NCI-H1436 treated with DMSO at 0.1 percent for 48 hours (cell line): ENCODE results near the gene PTPN13.

Source experiments
- DNase-seq: peaks from one replicate; lab custom pipeline; 2025; lab: John Stamatoyannopoulos, UW

The PTPN13 gene

GRCh38 chr4:86819561-86819960 lies 225.4 kb downstream of the PTPN13 start:
- no peak for DNase-seq

GRCh38 chr4:86821151-86821550 lies 227.0 kb downstream of the PTPN13 start:
- DNase-seq: no peak

DNA sequence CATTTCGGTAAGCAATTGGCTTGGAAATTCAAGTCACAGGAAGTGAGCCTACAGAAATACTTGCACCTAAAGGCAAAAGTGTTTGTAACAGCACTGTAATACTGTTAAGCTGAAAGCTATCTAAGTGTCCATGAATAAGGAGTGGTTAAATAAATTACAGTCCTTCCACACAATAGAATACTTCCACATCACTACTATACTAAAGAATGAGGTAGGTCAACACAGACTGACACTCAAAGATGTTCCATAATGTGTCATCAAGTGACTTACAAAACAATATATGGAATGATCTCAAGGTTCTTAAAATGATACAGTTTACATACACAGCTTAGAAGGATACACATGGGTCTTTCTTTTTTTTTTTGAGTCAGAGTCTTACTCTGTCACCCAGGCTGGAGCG lies 228.0 kb downstream of the PTPN13 start:
- no peak for DNase-seq

DNA sequence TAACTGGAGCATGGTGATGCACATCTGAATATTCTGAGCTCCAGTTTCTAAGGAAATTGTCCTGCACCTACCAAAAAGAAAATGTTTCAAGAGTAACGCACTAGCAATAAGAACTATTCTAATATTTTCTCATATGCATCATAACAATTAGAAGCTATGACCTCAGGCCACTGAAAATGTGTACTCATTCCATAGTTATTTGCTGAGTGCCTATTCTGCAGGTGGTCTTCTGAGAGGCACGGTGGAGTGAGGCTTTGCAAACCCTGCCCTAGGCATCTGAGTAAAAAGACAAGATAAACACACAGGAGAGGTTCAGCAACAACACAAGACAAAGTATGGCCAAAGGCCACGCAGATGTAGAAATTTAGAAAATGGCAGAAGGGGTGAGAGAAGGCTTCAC lies 231.4 kb downstream of the PTPN13 start:
- no peak for DNase-seq

DNA sequence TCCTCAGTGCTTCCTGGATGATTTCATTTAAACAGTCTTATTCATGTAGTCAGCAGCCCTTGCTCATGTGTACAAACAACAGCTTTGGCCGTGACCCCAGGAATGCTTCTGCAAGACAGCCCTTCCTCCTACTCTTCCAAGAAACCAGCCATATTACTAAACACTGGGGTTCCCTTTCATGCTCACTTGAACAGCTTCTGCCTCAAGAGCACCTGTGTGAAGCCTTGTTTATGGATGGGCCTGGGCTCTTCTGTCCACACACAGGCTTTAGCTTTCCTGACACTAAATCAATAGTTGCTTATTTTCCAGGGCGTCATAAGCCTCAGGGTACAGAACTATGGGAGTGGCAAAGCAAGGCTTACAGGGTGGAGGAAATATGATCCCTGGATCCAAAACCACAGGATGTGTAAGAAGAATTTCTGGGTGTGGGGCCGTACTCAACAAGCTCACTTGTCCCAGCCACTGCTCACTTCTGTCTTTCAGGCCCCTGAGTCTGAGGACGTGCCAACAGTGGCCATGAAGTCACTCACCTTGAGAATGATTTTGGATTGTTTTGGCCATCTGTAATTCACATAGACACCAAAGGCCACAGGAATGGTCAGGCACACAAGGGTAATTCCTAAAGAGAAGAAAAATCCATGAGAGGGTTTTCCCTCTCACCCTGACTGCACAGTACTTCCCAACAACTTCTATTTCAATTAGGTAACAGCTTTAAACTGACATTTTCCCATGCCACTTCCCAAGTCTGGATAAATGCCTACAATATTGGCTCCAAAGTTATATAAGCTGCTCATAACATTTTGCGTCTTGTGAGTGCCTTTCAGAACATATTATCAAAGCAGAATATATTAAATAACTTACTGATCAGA lies 237.4 kb downstream of the PTPN13 start:
- DNase-seq: no peak

GRCh38 chr4:86833615-86834014 lies 239.5 kb downstream of the PTPN13 start:
- DNase-seq: no peak

- DNase-seq: no peak
These were observed 240.8 kb downstream of the PTPN13 start for GRCh38 chr4:86834901-86835300.

DNA sequence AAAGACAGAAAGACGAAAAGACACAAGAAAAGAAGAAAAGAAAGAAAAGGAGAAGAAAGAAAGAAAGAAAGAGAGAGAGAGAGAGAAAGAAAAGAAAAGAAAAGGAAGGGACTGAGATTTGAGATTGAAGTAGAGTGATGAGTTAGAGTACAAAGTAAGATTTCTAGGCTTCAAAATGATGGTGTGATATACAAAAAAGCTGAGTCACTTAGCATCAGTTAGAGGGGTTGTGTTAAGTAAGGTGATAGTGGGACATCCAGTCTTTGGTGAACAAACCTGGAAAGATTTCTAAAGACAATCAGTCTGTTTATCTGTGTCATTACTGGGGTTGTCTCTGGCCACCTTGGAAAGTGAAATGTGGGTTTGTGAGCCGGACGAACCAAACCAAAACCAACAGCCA lies 241.6 kb downstream of the PTPN13 start:
- no peak for DNase-seq

- no peak for DNase-seq
These were observed 243.8 kb downstream of the PTPN13 start for GRCh38 chr4:86837691-86838503.

DNA sequence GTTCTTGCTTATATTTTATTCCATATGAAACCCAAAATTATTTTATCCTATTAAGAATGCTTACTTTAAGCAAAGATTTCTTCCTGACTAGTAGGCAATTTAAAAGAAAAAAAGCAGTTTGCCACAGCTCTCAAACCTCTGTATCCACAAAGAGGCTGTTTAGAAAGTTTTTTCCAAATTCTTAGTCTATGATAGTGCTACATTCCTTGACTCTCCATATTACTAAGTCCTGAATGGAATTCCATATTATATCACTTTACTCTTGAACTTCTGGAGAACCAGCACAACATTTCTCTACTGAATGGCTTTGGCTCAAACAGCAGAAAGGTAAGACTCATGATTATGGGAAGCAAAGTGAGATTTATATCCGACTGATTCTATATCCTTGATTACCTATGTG lies 246.7 kb downstream of the PTPN13 start:
- no peak for DNase-seq

DNA sequence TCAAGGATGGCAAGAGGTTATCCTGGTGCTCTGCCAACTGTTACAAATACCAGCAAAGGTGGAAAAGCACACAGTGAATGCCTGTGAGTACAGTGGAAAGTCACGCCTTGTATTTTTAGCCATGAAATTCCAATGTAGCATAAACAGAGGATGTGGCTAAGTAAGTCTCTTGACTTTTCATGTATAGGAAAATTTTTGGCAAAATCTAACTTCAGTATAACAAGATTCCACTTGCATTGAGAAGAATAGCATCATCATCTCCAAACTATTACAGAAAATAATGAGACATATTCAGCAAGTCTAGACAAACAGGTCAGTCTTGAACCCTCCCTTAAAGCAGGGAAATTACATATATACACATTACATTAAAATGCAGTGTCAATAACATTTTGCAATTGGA lies 247.2 kb downstream of the PTPN13 start:
- DNase-seq: no peak

DNA sequence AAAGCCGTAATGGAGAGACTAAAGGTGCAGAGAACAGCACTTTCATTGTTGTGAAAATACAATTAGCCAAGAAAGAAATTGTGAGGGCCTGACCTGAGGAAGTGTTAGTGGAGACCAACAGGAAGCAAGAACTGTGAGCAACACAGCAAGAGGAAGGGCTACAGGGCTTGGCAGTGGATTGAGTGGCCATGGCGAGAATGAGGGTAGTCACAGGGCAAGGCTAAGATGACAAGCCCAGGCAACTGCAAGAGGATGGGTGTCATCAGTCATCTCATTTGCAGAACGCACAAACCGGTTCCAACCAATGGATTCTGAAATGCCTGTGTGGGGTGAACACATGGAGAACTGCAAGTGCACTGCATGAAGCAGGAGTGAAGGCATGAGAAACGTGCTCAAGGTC lies 251.5 kb downstream of the PTPN13 start:
- DNase-seq: no peak

- DNase-seq: no peak
These were observed 252.8 kb downstream of the PTPN13 start for GRCh38 chr4:86846921-86847320.

DNA sequence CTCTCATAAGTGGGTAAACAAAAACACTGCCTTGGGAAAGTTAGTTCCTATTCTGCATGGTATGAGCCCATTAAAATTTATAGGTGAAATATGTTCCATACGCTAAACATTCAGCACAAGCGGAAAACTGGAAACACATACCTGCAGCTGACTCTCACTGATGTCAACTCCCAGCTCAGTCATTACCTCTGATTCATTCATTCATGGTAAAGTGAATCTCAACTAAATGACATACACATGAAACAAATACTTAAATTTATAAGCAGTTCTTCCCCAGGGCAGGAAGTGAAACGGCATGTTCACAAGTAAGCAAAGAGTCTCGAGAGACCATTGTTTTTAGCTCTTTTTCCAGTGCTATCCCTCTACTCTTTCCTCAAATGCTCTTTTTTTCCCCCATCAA lies 253.5 kb downstream of the PTPN13 start:
- no peak for DNase-seq

DNA sequence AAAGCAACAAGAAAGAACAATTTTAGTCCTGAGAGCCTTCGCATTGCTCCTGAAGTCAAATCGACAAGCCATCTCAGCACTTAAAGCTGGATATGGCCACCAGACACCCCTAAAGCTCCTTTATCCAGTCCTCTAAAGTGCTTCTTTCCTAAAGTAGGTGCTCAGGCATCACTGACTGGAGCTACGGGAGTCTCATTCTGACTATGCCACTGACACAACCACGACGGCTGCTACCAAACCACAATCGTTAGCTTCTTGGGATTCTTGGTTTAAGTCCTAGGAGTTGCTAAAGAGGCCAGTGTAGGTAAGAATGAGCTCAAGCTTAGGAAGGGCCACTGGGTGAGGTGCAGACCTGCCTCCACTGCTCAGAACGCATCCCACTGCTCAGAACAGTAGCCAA lies 254.0 kb downstream of the PTPN13 start:
- DNase-seq: no peak

- DNase-seq: no peak
These were observed 254.9 kb downstream of the PTPN13 start, which contains the start of gene SLC10A6 for GRCh38 chr4:86848732-86849619. Gene SLC10A6, minus strand, starts transcription at chr4:86849384. Its CDS starts 269 bp downstream, at chr4:86849115.

GRCh38 chr4:86853209-86853608 lies 259.1 kb downstream of the PTPN13 start:
- DNase-seq: no peak

- no peak for DNase-seq
These were observed 261.5 kb downstream of the PTPN13 start for GRCh38 chr4:86855572-86855971.

DNA sequence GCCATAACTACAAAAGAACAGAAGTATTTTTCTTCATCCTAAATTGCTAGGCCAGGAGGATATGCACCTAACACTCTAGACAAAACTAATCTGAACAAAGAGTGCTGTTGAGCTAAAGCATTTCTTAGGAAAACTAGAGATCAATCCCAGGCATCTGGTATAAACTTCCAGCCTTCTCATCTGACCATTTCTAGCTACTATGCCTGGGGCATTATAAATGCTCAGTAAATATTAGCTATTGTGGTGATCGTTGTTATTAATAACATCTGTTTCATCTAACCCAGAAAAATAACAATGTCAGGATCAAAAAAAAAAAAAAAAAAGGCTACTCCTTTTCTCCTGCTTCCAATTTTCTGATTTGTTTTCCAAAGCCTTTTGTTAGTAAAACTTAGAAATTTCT lies 262.8 kb downstream of the PTPN13 start:
- no peak for DNase-seq

DNA sequence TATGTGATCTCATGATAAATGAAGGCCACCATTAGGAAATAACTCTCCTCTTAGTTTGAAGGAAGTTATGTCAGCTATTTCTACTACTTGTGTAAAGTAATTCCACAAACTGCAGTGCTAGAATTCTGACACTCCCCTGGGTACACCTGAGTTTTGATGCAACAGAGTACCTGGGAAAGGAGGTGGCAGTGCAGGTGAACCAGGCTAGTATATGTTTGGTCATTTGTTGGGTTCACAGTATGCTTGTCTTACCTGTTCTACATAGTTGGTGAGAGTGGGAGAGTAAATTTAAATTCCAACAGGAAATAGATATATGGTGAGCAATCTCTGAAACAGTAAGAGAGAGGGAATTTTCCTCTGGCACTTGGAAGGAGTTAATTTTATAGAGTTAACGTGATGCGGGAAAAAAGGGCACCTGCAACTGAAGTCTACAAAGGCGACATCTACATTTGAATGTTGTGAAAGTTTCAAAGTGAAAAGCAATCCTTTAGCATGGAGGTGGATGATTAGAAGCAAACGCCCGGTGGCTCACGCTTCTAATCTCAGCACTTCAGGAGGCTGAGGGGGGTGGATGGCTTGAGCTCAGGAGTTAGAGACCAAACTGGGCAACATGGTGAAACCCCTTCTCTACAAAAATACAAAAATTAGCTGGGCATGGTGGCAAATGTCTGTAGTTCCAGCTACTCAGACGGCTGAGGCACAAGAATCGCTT lies 263.4 kb downstream of the PTPN13 start:
- DNase-seq: no peak
